Common myeloid progenitor, CD34-positive (primary cell): ENCODE results near the gene TENM4.

Source experiments
- CTCF ChIA-PET: fragments of 350-600 bp; sonication (Branson Sonifier 250); formaldehyde crosslinking; loops from one replicate; lab custom pipeline; 2021; ENCODE audit warnings: antibody characterized with exemption; lab: Charles Lee
- POLR2A ChIA-PET: fragments of 350-600 bp; sonication (Branson Sonifier 250); formaldehyde crosslinking; loops from one replicate; lab custom pipeline; 2021; ENCODE audit warnings: antibody characterized with exemption; lab: Charles Lee
- DNase-seq, 3 donors: peaks; one replicate each; pipeline versions ENCODE4 v3.0.0 to v3.0.0-alpha.2; 2013
- H3K27ac ChIP-seq, 2 experiments: 1 replicate in 1 of 2; 2 replicates in 1 of 2; pipeline ENCODE4 v1.7.0; 2013; ENCODE audit warnings: inconsistent platforms in 2 of 2, low read length in 2 of 2, mild to moderate bottlenecking in 2 of 2, low read depth in 1 of 2, moderate library complexity in 1 of 2; ENCODE audit not compliant: severe bottlenecking in 2 of 2, insufficient read depth in 1 of 2, poor library complexity in 1 of 2
- H3K27me3 ChIP-seq, 5 experiments: replicated peaks in 2 of 5; 1 replicate in 3 of 5; 2 replicates in 2 of 5; pipeline versions ENCODE4 v1.6.1 to v1.7.0; 2013; ENCODE audit warnings: low read length in 4 of 5, mild to moderate bottlenecking in 2 of 5, moderate library complexity in 2 of 5, inconsistent platforms in 1 of 5; ENCODE audit not compliant: insufficient read depth in 5 of 5, control insufficient read depth in 4 of 5
- H3K36me3 ChIP-seq, 4 experiments: 1 replicate in 2 of 4; 2 replicates in 2 of 4; pipeline versions ENCODE4 v1.6.1 to v1.7.0; 2013; ENCODE audit warnings: low read length in 3 of 4, control low read depth in 1 of 4, mild to moderate bottlenecking in 1 of 4; ENCODE audit not compliant: control insufficient read depth in 4 of 4, insufficient read depth in 4 of 4
- H3K4me1 ChIP-seq, 4 experiments: 1 replicate in 3 of 4; 2 replicates in 1 of 4; pipeline versions ENCODE4 v1.6.1 to v1.7.1; 2013; ENCODE audit warnings: low read length in 3 of 4, mild to moderate bottlenecking in 3 of 4, control low read depth in 1 of 4, inconsistent platforms in 1 of 4, moderate library complexity in 1 of 4; ENCODE audit not compliant: control insufficient read depth in 4 of 4, insufficient read depth in 4 of 4; ENCODE audit errors: control extremely low read depth in 1 of 4
- H3K4me3 ChIP-seq, 7 experiments: 1 replicate in 4 of 7; 2 replicates in 3 of 7; pipeline versions ENCODE4 v1.5.1 to v1.7.0; 2013; ENCODE audit warnings: mild to moderate bottlenecking in 7 of 7, low read length in 6 of 7, moderate library complexity in 6 of 7, inconsistent platforms in 2 of 7, low read depth in 2 of 7, control low read depth in 1 of 7; ENCODE audit not compliant: insufficient read depth in 4 of 7, control insufficient read depth in 1 of 7; ENCODE audit errors: extremely low read depth in 1 of 7
- H3K9me3 ChIP-seq, 5 experiments: 1 replicate in 4 of 5; 2 replicates in 1 of 5; pipeline versions ENCODE4 v1.6.1 to v1.7.1; 2013; ENCODE audit warnings: low read length in 4 of 5, mild to moderate bottlenecking in 2 of 5, inconsistent platforms in 1 of 5, low read depth in 1 of 5, moderate library complexity in 1 of 5; ENCODE audit not compliant: control insufficient read depth in 4 of 5, insufficient read depth in 2 of 5; ENCODE audit errors: control extremely low read depth in 1 of 5
- WGBS: methylation state at CpG from one replicate; pipeline ENCODE4 v1.1.5; 2013; ENCODE audit not compliant: insufficient coverage; 5-methylcytosine and 5-hydroxymethylcytosine counted together

The TENM4 gene

DNA sequence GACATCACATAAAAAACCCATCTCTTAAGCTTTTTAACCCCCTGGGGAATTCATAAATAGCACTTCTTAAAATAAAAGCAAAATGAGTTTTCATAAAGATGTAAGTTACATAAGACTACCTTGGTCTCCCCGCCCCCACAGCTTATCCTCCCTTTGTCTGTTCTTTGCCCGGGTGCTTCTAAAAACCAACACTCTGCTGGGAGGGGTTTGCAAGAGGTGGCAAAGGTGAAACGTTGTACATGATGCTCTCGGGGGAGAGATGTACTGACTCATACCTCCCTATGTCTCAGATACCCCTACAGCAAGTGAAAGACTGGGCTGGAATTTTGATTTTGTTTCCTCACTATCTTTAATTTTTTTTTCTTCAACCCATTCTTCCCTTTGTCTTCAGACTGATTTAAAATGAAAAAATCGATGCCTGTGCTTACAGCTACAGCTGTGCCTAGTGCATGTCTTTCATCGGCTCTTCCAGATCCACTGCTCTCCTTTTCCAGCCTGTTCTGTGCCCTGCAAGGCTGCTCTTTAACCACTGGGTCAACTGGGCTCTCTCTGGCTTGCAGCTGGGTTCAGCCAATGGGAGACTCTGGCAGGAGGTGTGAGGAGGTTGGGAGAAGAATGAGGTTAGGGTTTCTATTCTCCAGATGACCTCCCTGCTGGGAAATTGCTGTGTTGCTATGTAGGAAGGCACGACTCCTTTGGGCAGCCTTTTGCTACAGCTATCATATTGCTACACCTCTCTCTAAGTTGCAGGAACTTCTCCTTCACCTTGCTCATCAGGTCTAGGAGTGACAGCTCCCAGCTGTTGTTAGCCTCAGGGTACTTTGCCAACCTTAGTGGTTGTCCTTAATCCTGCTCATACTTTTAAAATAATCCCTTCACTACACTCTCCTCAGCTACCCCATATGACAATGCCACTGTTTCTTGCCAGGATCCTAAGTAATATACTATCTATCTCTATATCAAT lies 266.5 kb downstream of the TENM4 start:
- Histone ChIP-seq H3K27me3 (peaks cover 0 to 16% (median 2%) of the 10 kb centered on the region in 5 experiments), H3K9me3 (peaks cover 0 to 1% (median 0%) of the 10 kb centered on the region in 5 experiments), H3K4me1 (no peaks in the 10 kb centered on the region), H3K36me3 (no peaks in the 10 kb centered on the region), H3K4me3 (no peak overlapping the region), H3K27ac (no peak overlapping the region)
- WGBS = 40% methylated on average over 5 of the region's 7 CpGs
- CTCF ChIA-PET = no interaction called here
- no peak for DNase-seq
- POLR2A ChIA-PET = no interaction called here

DNA sequence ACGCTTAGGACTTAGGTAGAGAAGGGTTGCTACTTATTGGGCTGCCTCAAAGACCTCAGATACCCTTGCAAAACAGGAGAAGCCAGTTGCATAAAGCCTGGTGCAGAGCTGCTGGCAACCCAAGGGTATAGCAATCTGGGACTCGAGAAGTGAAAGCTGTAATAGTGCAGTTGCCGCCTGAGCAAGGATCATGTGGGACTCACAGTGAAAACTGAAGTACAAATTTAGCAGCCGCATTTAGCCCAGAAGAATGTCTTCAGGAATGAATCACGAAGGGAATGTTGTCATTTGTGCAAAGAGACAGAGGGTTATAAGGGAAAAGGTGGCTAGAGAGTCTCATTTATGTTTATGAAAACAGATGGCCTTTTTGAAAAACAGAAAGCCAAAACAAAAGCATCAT lies 267.2 kb downstream of the TENM4 start:
- H3K4me3 ChIP-seq = no peak overlapping the region
- no peak for DNase-seq
- H3K27ac ChIP-seq = no peak overlapping the region
- H3K27me3 ChIP-seq = peaks cover 0 to 14% (median 2%) of the 10 kb centered on the region in 5 experiments
- POLR2A ChIA-PET = no interaction called here
- 93% methylated on average over 5 of the region's 5 CpGs for WGBS
- CTCF ChIA-PET = no interaction called here
- H3K36me3 ChIP-seq = no peaks in the 10 kb centered on the region
- H3K9me3 ChIP-seq = peaks cover 0 to 1% (median 0%) of the 10 kb centered on the region in 5 experiments
- no peaks in the 10 kb centered on the region for H3K4me1 ChIP-seq

DNA sequence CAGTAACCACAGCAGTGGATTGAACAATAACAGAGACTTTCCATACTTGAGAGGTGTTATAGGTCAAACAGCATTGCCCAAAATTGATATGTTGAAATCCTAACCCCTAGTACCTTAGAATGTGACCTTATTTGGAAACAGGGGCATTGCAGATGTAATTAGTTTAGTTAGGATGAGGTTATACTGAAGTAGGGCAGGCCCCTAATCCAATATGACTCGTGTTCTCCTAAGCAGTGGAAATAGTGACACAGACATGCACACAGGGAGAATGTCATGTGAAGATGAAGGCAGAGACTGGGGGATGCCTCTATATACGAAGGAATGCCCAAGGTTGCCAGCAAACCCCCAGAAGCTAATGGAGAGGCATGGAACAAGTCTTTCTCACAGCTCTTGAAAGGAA lies 270.5 kb downstream of the TENM4 start:
- POLR2A ChIA-PET = no interaction called here
- CTCF ChIA-PET = no interaction called here
- WGBS = 97% methylated on average over 2 of the region's 2 CpGs

GRCh38 chr11:79168530-79169110 lies 272.2 kb downstream of the TENM4 start:
- H3K4me1 ChIP-seq = no peaks in the 10 kb centered on the region
- DNase-seq = no peak
- H3K36me3 ChIP-seq = no peaks in the 10 kb centered on the region
- no peak overlapping the region for H3K27ac ChIP-seq
- 70% methylated on average over 1 of the region's 3 CpGs for WGBS
- peaks cover 0 to 1% (median 0%) of the 10 kb centered on the region in 5 experiments for H3K9me3 ChIP-seq
- ChIA-PET CTCF (no interaction called here), POLR2A (no interaction called here)
- peaks cover 0 to 7% (median 2%) of the 10 kb centered on the region in 5 experiments for H3K27me3 ChIP-seq
- H3K4me3 ChIP-seq = no peak overlapping the region

More for the DNA sequence above, 270.5 kb downstream of the TENM4 start:
- no peak overlapping the region for H3K27ac ChIP-seq
- H3K4me3 ChIP-seq = no peak overlapping the region
- no peaks in the 10 kb centered on the region for H3K36me3 ChIP-seq
- H3K4me1 ChIP-seq = no peaks in the 10 kb centered on the region
- no peak for DNase-seq
- H3K9me3 ChIP-seq = peaks cover 0 to 1% (median 0%) of the 10 kb centered on the region in 5 experiments
- H3K27me3 ChIP-seq = peaks cover 0 to 12% (median 2%) of the 10 kb centered on the region in 5 experiments

DNA sequence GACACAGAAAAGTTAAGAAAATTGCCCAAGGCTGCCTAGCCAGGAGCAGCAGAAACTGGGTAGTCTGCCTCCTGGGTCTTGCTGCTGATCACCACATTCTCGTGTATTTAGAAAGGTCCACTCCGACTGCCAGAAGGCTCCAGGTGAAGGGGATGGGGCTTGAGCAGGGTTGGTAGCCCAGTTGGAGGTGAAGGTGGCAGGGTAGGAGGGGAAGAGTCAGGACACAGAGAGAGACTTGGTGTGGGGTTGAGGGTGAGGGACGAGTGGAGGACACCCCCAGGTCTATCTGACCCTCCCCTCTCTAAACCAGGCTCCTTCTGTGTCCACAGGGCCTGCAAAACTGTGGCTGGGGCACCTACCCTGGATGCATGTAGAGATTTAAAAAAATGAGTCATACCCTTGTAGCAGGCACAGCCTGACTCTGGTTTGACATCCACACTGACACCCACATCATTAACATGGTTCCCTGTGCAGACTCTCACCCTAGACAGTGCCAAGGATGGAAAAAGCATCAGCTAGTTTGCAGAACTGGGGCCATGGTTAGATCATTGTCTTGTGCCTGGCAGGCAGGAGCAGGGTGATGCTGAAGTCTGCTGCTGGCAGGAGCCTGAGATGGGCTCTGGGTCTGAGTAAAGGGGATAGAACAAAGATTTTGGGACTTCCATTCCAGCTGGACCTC lies 273.2 kb downstream of the TENM4 start:
- Histone ChIP-seq H3K36me3 (no peaks in the 10 kb centered on the region), H3K4me1 (no peaks in the 10 kb centered on the region), H3K4me3 (no peak overlapping the region), H3K27me3 (peaks cover 0 to 5% (median 2%) of the 10 kb centered on the region in 5 experiments), H3K27ac (no peak overlapping the region), H3K9me3 (peaks cover 0 to 1% (median 0%) of the 10 kb centered on the region in 5 experiments)
- DNase-seq = no peak
- POLR2A ChIA-PET = no interaction called here
- CTCF ChIA-PET = no interaction called here
- 88% methylated on average over 2 of the region's 3 CpGs for WGBS

GRCh38 chr11:79165908-79166307 lies 274.9 kb downstream of the TENM4 start:
- ChIA-PET CTCF (no interaction called here), POLR2A (no interaction called here)
- no peak for DNase-seq
- Histone ChIP-seq H3K27ac (no peak overlapping the region), H3K9me3 (peaks cover 0 to 1% (median 0%) of the 10 kb centered on the region in 5 experiments), H3K4me1 (no peaks in the 10 kb centered on the region), H3K27me3 (peaks cover 0 to 8% (median 2%) of the 10 kb centered on the region in 5 experiments), H3K4me3 (no peak overlapping the region), H3K36me3 (no peaks in the 10 kb centered on the region)
- 89% methylated on average over 1 of the region's 2 CpGs for WGBS
